Endothelial cell of umbilical vein (primary cell): Measurements from ENCODE around the gene GID4. TPM values are rescaled to one million over a fixed set of nuclear protein-coding genes. Genes with fewer than 3 reads are reported as not detected.

ENCODE experiments used
- BruUV-seq: library from RNA; stranded (reverse); fragments of 400-500 nt; replicated peaks from 2 replicates; lab custom pipeline; 2021; lab: Mats Ljungman, UMichigan
- CTCF ChIA-PET: fragments of 300-600, 350-600 bp; sonication (Branson Sonifier 250); formaldehyde crosslinking; loops from one replicate; lab custom pipeline; 2021; ENCODE audit warnings: antibody characterized with exemption, inconsistent platforms; lab: Charles Lee
- POLR2A ChIA-PET: fragments of 300-600, 350-600 bp; sonication (Branson Sonifier 250); formaldehyde crosslinking; loops from one replicate; lab custom pipeline; 2021; ENCODE audit warnings: antibody characterized with exemption, inconsistent platforms; lab: Charles Lee
- DNase-seq: peaks from one replicate; pipeline ENCODE4 v3.0.0-alpha.2; 2011; ENCODE audit warnings: low read depth, low spot score
- FAIRE-seq: peaks from 2 replicates; lab custom pipeline; 2011; peaks lifted over from hg19 to GRCh38; lab: Jason Lieb, UNC
- H2AFZ ChIP-seq: 2 replicates; pipeline ENCODE4 v1.6.0; 2012; ENCODE audit warnings: low read depth, low read length, control low read depth, inconsistent platforms
- H3K27ac ChIP-seq: 2 replicates; pipeline ENCODE4 v1.5.1; 2011; ENCODE audit warnings: low read depth, mild to moderate bottlenecking, control low read depth, low read length, moderate library complexity; ENCODE audit not compliant: insufficient read depth
- H3K27me3 ChIP-seq, 2 experiments: 2 replicates each; pipeline versions ENCODE4 v1.6.0 to v1.6.1; 2011; ENCODE audit warnings: low read length in 2 of 2, mixed read lengths in 1 of 2; ENCODE audit not compliant: control insufficient read depth in 2 of 2, insufficient read depth in 2 of 2
- H3K36me3 ChIP-seq, 2 experiments: 2 replicates in 1 of 2; 3 replicates in 1 of 2; pipeline ENCODE4 v1.5.1; 2011; ENCODE audit warnings: low read length in 2 of 2, mild to moderate bottlenecking in 1 of 2, moderate library complexity in 1 of 2; ENCODE audit not compliant: control insufficient read depth in 2 of 2, insufficient read depth in 2 of 2; ENCODE audit errors: extremely low read depth in 1 of 2
- H3K4me1 ChIP-seq: 3 replicates; pipeline ENCODE4 v1.5.1; 2011; ENCODE audit warnings: mild to moderate bottlenecking, low read length; ENCODE audit not compliant: control insufficient read depth, insufficient read depth; ENCODE audit errors: extremely low read depth
- H3K4me2 ChIP-seq: 2 replicates; pipeline ENCODE4 v1.6.1; 2011; ENCODE audit warnings: low read length, control low read depth, mixed read lengths; ENCODE audit not compliant: insufficient read depth
- H3K4me3 ChIP-seq, 3 experiments: fragments of 200-600 bp in 1 of 3; sonication (generic), shearing (Covaris generic) in 1 of 3; replicated peaks in 1 of 3; 2 replicates each; pipeline ENCODE4 v1.5.1; 2011 to 2016; ENCODE audit warnings: control low read depth in 3 of 3, low read length in 3 of 3, mild to moderate bottlenecking in 2 of 3, inconsistent platforms in 1 of 3, low read depth in 1 of 3, moderate library complexity in 1 of 3; ENCODE audit not compliant: insufficient read depth in 1 of 3
- H3K79me2 ChIP-seq: 2 replicates; pipeline ENCODE4 v1.6.0; 2012; ENCODE audit warnings: low read length, inconsistent platforms; ENCODE audit not compliant: control insufficient read depth, insufficient read depth
- H3K9ac ChIP-seq: replicated peaks from 2 replicates; pipeline ENCODE3; 2011; ENCODE audit warnings: low read length, control low read depth; ENCODE audit not compliant: insufficient read depth; ENCODE audit errors: extremely low read depth
- H3K9me1 ChIP-seq: replicated peaks from 3 replicates; pipeline ENCODE4 v1.6.0; 2011; ENCODE audit warnings: mild to moderate bottlenecking, low read length; ENCODE audit not compliant: control insufficient read depth, insufficient read depth; ENCODE audit errors: extremely low read depth
- H3K9me3 ChIP-seq: replicated peaks from 2 replicates; pipeline ENCODE4 v1.5.1; 2012; ENCODE audit warnings: low read length, inconsistent platforms; ENCODE audit not compliant: control insufficient read depth, insufficient read depth
- H4K20me1 ChIP-seq: replicated peaks from 2 replicates; pipeline ENCODE3; 2011; ENCODE audit warnings: mild to moderate bottlenecking, low read length; ENCODE audit not compliant: control insufficient read depth, insufficient read depth; ENCODE audit errors: extremely low read depth
- EZH2 ChIP-seq: IDR thresholded peaks from 2 replicates; pipeline ENCODE4 v1.6.1; 2012; ENCODE audit warnings: borderline replicate concordance, low read depth, mild to moderate bottlenecking, moderate library complexity, low read length, inconsistent platforms; ENCODE audit not compliant: severe bottlenecking
- FOS ChIP-seq: IDR thresholded peaks from 2 replicates; pipeline ENCODE4 v1.6.1; 2011; ENCODE audit warnings: mild to moderate bottlenecking, low read length, moderate library complexity, borderline replicate concordance; ENCODE audit not compliant: insufficient read depth
- GATA2 ChIP-seq: IDR thresholded peaks from 2 replicates; pipeline ENCODE4 v1.7.0; 2011; ENCODE audit warnings: low read depth, mild to moderate bottlenecking, moderate library complexity, mixed read lengths, low read length; ENCODE audit not compliant: insufficient read length, insufficient read depth
- JUN ChIP-seq: IDR thresholded peaks from 2 replicates; pipeline ENCODE4 v1.6.1; 2011; ENCODE audit warnings: borderline replicate concordance, low read depth; ENCODE audit not compliant: insufficient read length, insufficient read depth
- MYC ChIP-seq: IDR thresholded peaks from one replicate; pipeline ENCODE4 v1.6.1; 2011; ENCODE audit warnings: mild to moderate bottlenecking, low read depth, low read length
- POLR2A ChIP-seq: IDR thresholded peaks from 2 replicates; pipeline ENCODE4 v1.6.1; 2012; ENCODE audit warnings: low read depth, mild to moderate bottlenecking, control low read depth, low read length
- POLR2AphosphoS5 ChIP-seq: IDR thresholded peaks from 2 replicates; pipeline ENCODE4 v1.6.1; 2012; ENCODE audit warnings: low read depth, mild to moderate bottlenecking, control low read depth, low read length, moderate library complexity; ENCODE audit not compliant: insufficient read depth
- dilution Hi-C: fragments of 300-500 bp; cut with MboI; formaldehyde crosslinking; loops from one replicate; pipeline ENCODE4 v1.15.0; 2019; ENCODE audit warnings: low sequenced_read_pairs; ENCODE audit not compliant: extremely low pct_ligation_motif_present
- intact Hi-C: fragments of 100-400 bp; cut with micrococcal nuclease; formaldehyde crosslinking; loops from one replicate; pipeline ENCODE4 v1.10.0; 2022
- polyA plus RNA-seq, 4 experiments: library from polyadenylated mRNA; depleted of rRNA in 3 of 4; stranded (reverse) in 3 of 4; unstranded in 1 of 4; fragments of >200 nt; gene quantifications; 2 replicates each; pipeline versions ENCODE4 v1.2.1 to v1.2.3, GENCODE V29; 2011 to 2012; ENCODE audit warnings: missing spikeins in 1 of 4
- total RNA-seq: library from RNA; stranded (reverse); gene quantifications from 2 replicates; pipeline ENCODE4 v1.2.3, GENCODE V29; 2021
- TF ChIP-seq, protein P1 (sequence below): IDR thresholded peaks from 2 replicates; pipeline ENCODE4 v1.6.1; 2011; ENCODE audit not compliant: insufficient read depth, insufficient read length
- TF ChIP-seq, protein P2 (sequence below), 2 donors: IDR thresholded peaks; 1 replicate in 1 of 2; 2 replicates in 1 of 2; pipeline ENCODE4 v1.5.1; 2011; ENCODE audit warnings: low read length in 2 of 2, mild to moderate bottlenecking in 2 of 2, moderate library complexity in 2 of 2, control low read depth in 1 of 2, inconsistent platforms in 1 of 2, low read depth in 1 of 2; ENCODE audit not compliant: insufficient read depth in 1 of 2; ENCODE audit errors: extremely low read depth in 1 of 2

The GID4 gene
- total and polyA plus RNA-seq, 2 donors (not counting 3 experiments of a cell fraction or from before 2014, with no cell fraction given): 6.4 to 11.3 TPM

DNA sequence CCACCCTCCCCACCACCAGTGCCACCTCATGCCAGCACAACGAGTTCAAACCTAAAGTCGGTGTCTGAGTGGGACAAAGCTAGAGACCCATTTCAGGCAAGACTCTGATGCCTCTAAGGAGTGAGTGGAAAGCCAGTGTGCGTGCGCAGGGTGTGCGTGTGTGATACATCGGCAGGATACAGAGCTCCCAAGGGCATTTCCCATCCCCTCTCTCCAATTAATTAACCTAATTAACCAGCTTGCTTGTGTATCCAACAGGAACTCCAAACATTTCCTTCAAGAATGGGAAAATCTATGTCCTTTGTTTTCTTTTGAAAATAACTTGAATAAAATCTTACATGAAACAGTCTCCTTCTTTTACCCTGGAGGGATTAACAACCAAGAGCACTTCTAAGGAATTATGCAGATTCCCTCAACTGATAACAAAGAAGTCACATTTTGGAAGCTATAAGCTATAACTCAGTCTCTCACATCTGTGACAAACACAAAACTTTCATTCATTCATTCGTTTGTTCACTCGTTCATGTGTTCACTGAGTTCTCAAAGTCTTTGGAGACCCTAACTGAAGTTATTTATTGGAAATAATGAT lies 10.2 kb upstream of the GID4 start:
- DNase-seq (no peak), FAIRE-seq (no peak)
- Histone ChIP-seq H2AFZ (no peak overlapping the region), H3K4me2 (no peak overlapping the region), H3K27me3 (no peaks in the 10 kb centered on the region), H3K9me3 (no peaks in the 10 kb centered on the region), H4K20me1 (no peaks in the 10 kb centered on the region), H3K79me2 (peaks cover 3% of the 10 kb centered on the region), H3K9me1 (no peaks in the 10 kb centered on the region), H3K27ac (no peak overlapping the region), H3K9ac (no peak overlapping the region), H3K36me3 (peaks cover 0 to 2% of the 10 kb centered on the region in 2 experiments), H3K4me3 (no peak overlapping the region), H3K4me1 (peaks cover 11% of the 10 kb centered on the region)
- dilution Hi-C loops: loop anchor here (25.0 kb wide), 1 partner anchor 142 kb away; no protein-coding TSS in a partner anchor
- intact Hi-C loops: no loop called here
- TF ChIP-seq POLR2A (no peak), POLR2AphosphoS5 (no peak), EZH2 (no peak), JUN (no peak), MYC (no peak), FOS (no peak), GATA2 (no peak)
- TF ChIP-seq, protein P1, sequence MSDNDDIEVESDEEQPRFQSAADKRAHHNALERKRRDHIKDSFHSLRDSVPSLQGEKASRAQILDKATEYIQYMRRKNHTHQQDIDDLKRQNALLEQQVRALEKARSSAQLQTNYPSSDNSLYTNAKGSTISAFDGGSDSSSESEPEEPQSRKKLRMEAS: no peak
- TF ChIP-seq, protein P2, sequence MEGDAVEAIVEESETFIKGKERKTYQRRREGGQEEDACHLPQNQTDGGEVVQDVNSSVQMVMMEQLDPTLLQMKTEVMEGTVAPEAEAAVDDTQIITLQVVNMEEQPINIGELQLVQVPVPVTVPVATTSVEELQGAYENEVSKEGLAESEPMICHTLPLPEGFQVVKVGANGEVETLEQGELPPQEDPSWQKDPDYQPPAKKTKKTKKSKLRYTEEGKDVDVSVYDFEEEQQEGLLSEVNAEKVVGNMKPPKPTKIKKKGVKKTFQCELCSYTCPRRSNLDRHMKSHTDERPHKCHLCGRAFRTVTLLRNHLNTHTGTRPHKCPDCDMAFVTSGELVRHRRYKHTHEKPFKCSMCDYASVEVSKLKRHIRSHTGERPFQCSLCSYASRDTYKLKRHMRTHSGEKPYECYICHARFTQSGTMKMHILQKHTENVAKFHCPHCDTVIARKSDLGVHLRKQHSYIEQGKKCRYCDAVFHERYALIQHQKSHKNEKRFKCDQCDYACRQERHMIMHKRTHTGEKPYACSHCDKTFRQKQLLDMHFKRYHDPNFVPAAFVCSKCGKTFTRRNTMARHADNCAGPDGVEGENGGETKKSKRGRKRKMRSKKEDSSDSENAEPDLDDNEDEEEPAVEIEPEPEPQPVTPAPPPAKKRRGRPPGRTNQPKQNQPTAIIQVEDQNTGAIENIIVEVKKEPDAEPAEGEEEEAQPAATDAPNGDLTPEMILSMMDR (IDR thresholded peaks at IDR 0.05; ENCODE audit: extremely low read depth in 1 of 2, insufficient read depth in 1 of 2, low read depth in 1 of 2, low read length in 2 of 2): no peak
- ChIA-PET POLR2A (no interaction called here), CTCF (interaction anchor here (1.0 to 1.1 kb wide), 2 partner anchors 56 to 138 kb away, joined by 5 to 6 read pairs; partner anchors contain the start of genes DRC3 and TOM1L2)
- BruUV-seq: no TSS peak
